B cell (primary cell): Measurements from ENCODE around the gene PPCDC. TPM values are rescaled to one million over a fixed set of nuclear protein-coding genes. Genes with fewer than 3 reads are reported as not detected.

Experiments used
- ATAC-seq: fragments of 200-7000 bp; cut with Tn5 transposase; one replicate; pipeline ENCODE4 v1.10.0; 2021; ENCODE audit warnings: low read depth, mild to moderate bottlenecking, moderate number of reproducible peaks, moderate library complexity
- CTCF ChIA-PET: fragments of 350-600 bp; sonication (Branson Sonifier 250); formaldehyde crosslinking; loops from one replicate; lab custom pipeline; 2021; ENCODE audit warnings: antibody characterized with exemption, inconsistent platforms; lab: Charles Lee
- POLR2A ChIA-PET: fragments of 350-600 bp; sonication (Branson Sonifier 250); formaldehyde crosslinking; loops from one replicate; lab custom pipeline; 2021; ENCODE audit warnings: antibody characterized with exemption; lab: Charles Lee
- DNase-seq: peaks from one replicate; pipeline ENCODE4 v3.0.0; 2013
- H2AFZ ChIP-seq: 2 replicates; pipeline ENCODE4 v1.6.1; 2012; ENCODE audit warnings: mild to moderate bottlenecking, low read depth, low read length; ENCODE audit not compliant: insufficient read depth, poor library complexity, severe bottlenecking
- H3K27ac ChIP-seq, 2 donors: 1 replicate in 1 of 2; 2 replicates in 1 of 2; pipeline ENCODE4 v1.5.1; 2012 to 2013; ENCODE audit warnings: low read length in 2 of 2, mild to moderate bottlenecking in 2 of 2, moderate library complexity in 1 of 2
- H3K27me3 ChIP-seq, 4 experiments: fragments of 200-600 bp in 1 of 4; sonication (generic) in 1 of 4; replicated peaks in 1 of 4; 1 replicate in 2 of 4; 2 replicates in 2 of 4; pipeline versions ENCODE4 v1.6.1 to v1.7.0; 2013 to 2016; ENCODE audit warnings: low read length in 3 of 4, mild to moderate bottlenecking in 2 of 4, mixed read lengths in 1 of 4, moderate library complexity in 1 of 4; ENCODE audit not compliant: insufficient read depth in 4 of 4, control insufficient read depth in 3 of 4; ENCODE audit errors: control extremely low read depth in 1 of 4
- H3K36me3 ChIP-seq, 2 experiments: replicated peaks in 1 of 2; 1 replicate in 1 of 2; 2 replicates in 1 of 2; pipeline versions ENCODE4 v1.6.1 to v1.7.1; 2013; ENCODE audit warnings: low read length in 1 of 2; ENCODE audit not compliant: insufficient read depth in 2 of 2, control insufficient read depth in 1 of 2; ENCODE audit errors: control extremely low read depth in 1 of 2, extremely low read depth in 1 of 2
- H3K4me1 ChIP-seq, 2 donors: fragments of 200-600 bp in 1 of 2; sonication (generic) in 1 of 2; 1 replicate in 1 of 2; 2 replicates in 1 of 2; pipeline versions ENCODE4 v1.5.1 to v1.6.1; 2013 to 2017; ENCODE audit warnings: low read length in 2 of 2; ENCODE audit not compliant: control insufficient read depth in 2 of 2, insufficient read depth in 2 of 2
- H3K4me2 ChIP-seq: replicated peaks from 2 replicates; pipeline ENCODE3; 2012; ENCODE audit warnings: mild to moderate bottlenecking, low read depth, low read length; ENCODE audit not compliant: poor library complexity, severe bottlenecking
- H3K4me3 ChIP-seq, 5 experiments: fragments of 200-600 bp in 1 of 5; sonication (generic) in 1 of 5; 1 replicate in 3 of 5; 2 replicates in 2 of 5; pipeline versions ENCODE4 v1.5.1 to v1.7.0; 2011 to 2016; ENCODE audit warnings: low read length in 4 of 5, mild to moderate bottlenecking in 4 of 5, low read depth in 2 of 5, control low read depth in 1 of 5, moderate library complexity in 1 of 5; ENCODE audit not compliant: insufficient read depth in 1 of 5; ENCODE audit errors: control extremely low read depth in 1 of 5, extremely low read depth in 1 of 5
- H3K79me2 ChIP-seq: fragments of 200-600 bp; sonication (generic); one replicate; pipeline ENCODE4 v1.6.0; 2016; ENCODE audit warnings: low read length; ENCODE audit not compliant: control insufficient read depth, insufficient read depth
- H3K9ac ChIP-seq: fragments of 200-600 bp; sonication (generic); 2 replicates; pipeline ENCODE4 v1.6.1; 2017; ENCODE audit warnings: mild to moderate bottlenecking, low read length, moderate library complexity
- H3K9me3 ChIP-seq, 3 donors: one replicate each; pipeline versions ENCODE4 v1.6.1 to v1.7.1; 2013; ENCODE audit warnings: low read length in 2 of 3; ENCODE audit not compliant: control insufficient read depth in 2 of 3, insufficient read depth in 1 of 3; ENCODE audit errors: control extremely low read depth in 1 of 3
- H4K20me1 ChIP-seq: 2 replicates; pipeline ENCODE4 v1.6.0; 2012; ENCODE audit warnings: mild to moderate bottlenecking, low read length; ENCODE audit not compliant: insufficient read depth, control insufficient read depth, poor library complexity, severe bottlenecking
- H3K27ac Mint-ChIP-seq: one replicate; pipeline ENCODE4 v1.8.0; 2021; ENCODE audit warnings: mixed read lengths
- H3K27me3 Mint-ChIP-seq: one replicate; pipeline ENCODE4 v1.8.0; 2021; ENCODE audit warnings: mixed read lengths
- H3K4me1 Mint-ChIP-seq: one replicate; pipeline ENCODE4 v1.8.0; 2021; ENCODE audit warnings: mixed read lengths
- H3K4me3 Mint-ChIP-seq: one replicate; pipeline ENCODE4 v1.8.0; 2021; ENCODE audit warnings: mixed read lengths
- H3K9me3 Mint-ChIP-seq: one replicate; pipeline ENCODE4 v1.8.0; 2022; ENCODE audit warnings: mixed read lengths; ENCODE audit not compliant: insufficient read depth
- EZH2 ChIP-seq: IDR thresholded peaks from 2 replicates; pipeline ENCODE4 v1.6.1; 2012; ENCODE audit warnings: borderline replicate concordance, low read depth, mild to moderate bottlenecking, moderate library complexity, low read length; ENCODE audit not compliant: insufficient read depth, poor library complexity, severe bottlenecking
- WGBS: methylation state at CpG from one replicate; pipeline ENCODE4 v1.1.5; 2013; ENCODE audit warnings: missing lambda C conversion rate; ENCODE audit not compliant: insufficient coverage; 5-methylcytosine and 5-hydroxymethylcytosine counted together
- intact Hi-C: fragments of 100-400 bp; cut with micrococcal nuclease; formaldehyde crosslinking; loops from one replicate; pipeline ENCODE4 v1.10.0; 2022
- polyA plus RNA-seq: library from polyadenylated mRNA; depleted of rRNA; stranded (reverse); fragments of >200 nt; gene quantifications from 2 replicates; pipeline ENCODE4 v1.2.3, GENCODE V29; 2012
- total RNA-seq, 2 donors: library from RNA; stranded (reverse); fragments of 120-200 nt in 1 of 2; gene quantifications; 1 replicate in 1 of 2; 2 replicates in 1 of 2; pipeline versions ENCODE4 v1.2.3 to v1.2.4, GENCODE V29; 2013 to 2022
- TF ChIP-seq, protein P1 (sequence below): fragments of 200-600 bp; IDR thresholded peaks from one replicate; pipeline ENCODE4 v1.8.0; 2022; ENCODE audit warnings: antibody characterized with exemption, mild to moderate bottlenecking

Gene PPCDC
- total and polyA plus RNA-seq, 2 donors (not counting 1 experiment from before 2014, with no cell fraction given), result 15.1 to 19.7 TPM

DNA sequence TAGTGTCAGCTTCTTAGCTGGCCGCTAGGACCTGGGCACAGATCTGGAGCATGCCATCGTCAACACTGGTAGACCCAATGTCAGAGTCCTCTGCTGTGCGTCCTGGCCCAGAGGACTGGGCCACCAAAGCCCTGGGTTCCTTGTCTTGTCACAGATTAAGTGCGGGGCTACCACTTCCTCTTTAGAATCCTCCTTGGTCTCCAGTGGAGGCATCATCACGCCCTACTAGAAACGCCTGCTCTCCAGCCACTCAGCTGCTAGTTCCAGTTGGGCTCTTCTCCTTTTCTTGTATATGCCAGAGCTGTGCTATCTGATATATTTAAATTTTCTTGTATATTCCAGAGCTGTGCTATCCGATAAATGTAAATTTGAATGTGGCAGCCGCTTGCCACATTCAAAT is 11.2 kb downstream of the PPCDC start:
- H3K27me3 Mint-ChIP-seq, result no peaks in the 10 kb centered on the region
- Histone ChIP-seq H3K4me2 (no peak overlapping the region), H3K27ac (no peak overlapping the region), H3K4me1 (peaks cover 9 to 16% of the 10 kb centered on the region in 2 donors), H3K27me3 (peaks cover 0 to 3% (median 0%) of the 10 kb centered on the region in 4 experiments), H3K79me2 (peaks cover 6% of the 10 kb centered on the region), H3K4me3 (no peak overlapping the region), H3K9ac (no peak overlapping the region), H2AFZ (no peak overlapping the region), H3K9me3 (no peaks in the 10 kb centered on the region), H4K20me1 (peaks cover 10% of the 10 kb centered on the region), H3K36me3 (peaks cover 0 to 2% of the 10 kb centered on the region in 2 experiments)
- H3K4me3 Mint-ChIP-seq, result no peak overlapping the region
- ChIA-PET CTCF (interaction anchor here (1.0 to 12.1 kb wide), 5 partner anchors 8 to 263 kb away, joined by 3 to 251 read pairs (median 4); no protein-coding TSS in a partner anchor), POLR2A (no interaction called here)
- DNase-seq, result no peak
- intact Hi-C loops, result no loop called here
- TF ChIP-seq, protein P1, sequence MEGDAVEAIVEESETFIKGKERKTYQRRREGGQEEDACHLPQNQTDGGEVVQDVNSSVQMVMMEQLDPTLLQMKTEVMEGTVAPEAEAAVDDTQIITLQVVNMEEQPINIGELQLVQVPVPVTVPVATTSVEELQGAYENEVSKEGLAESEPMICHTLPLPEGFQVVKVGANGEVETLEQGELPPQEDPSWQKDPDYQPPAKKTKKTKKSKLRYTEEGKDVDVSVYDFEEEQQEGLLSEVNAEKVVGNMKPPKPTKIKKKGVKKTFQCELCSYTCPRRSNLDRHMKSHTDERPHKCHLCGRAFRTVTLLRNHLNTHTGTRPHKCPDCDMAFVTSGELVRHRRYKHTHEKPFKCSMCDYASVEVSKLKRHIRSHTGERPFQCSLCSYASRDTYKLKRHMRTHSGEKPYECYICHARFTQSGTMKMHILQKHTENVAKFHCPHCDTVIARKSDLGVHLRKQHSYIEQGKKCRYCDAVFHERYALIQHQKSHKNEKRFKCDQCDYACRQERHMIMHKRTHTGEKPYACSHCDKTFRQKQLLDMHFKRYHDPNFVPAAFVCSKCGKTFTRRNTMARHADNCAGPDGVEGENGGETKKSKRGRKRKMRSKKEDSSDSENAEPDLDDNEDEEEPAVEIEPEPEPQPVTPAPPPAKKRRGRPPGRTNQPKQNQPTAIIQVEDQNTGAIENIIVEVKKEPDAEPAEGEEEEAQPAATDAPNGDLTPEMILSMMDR, result no peak
- TF ChIP-seq EZH2, result no peak
- H3K9me3 Mint-ChIP-seq, result no peaks in the 10 kb centered on the region
- 89% methylated on average over 4 of the region's 8 CpGs for WGBS
- ATAC-seq, result no peak
- peaks cover 12% of the 10 kb centered on the region for H3K4me1 Mint-ChIP-seq
- no peak overlapping the region for H3K27ac Mint-ChIP-seq

DNA sequence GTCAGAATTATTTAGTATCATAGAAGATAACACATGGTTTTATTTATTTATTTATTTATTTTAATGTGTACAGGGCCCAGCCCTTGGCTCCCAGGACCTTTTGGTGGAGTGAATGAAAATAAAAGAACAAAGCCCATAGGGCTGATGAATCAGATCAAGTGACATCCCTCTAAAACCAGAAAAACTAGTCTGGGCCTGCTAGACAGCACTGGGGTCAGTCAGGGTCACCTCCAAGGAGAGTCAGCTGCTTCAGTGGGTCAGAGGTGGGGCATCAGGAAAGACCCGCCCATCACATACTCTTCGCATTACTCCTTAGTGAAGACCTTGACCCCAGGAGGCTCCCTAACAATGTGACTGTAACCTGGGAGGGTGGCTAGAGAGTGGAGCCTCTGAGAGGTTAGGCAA is 12.8 kb downstream of the PPCDC start:
- H3K27me3 Mint-ChIP-seq, result no peaks in the 10 kb centered on the region
- H3K4me2 ChIP-seq, result no peak overlapping the region
- peaks cover 12% of the 10 kb centered on the region for H3K4me1 Mint-ChIP-seq
- no peak overlapping the region for H3K4me3 ChIP-seq
- POLR2A ChIA-PET, result no interaction called here
- no peak for ATAC-seq
- no CpG with 5 or more reads among the region's 2 CpGs for WGBS
- no peaks in the 10 kb centered on the region for H4K20me1 ChIP-seq
- no peak overlapping the region for H3K9ac ChIP-seq
- intact Hi-C loops, result no loop called here
- H3K27me3 ChIP-seq, result peaks cover 0 to 2% (median 0%) of the 10 kb centered on the region in 4 experiments
- no peak overlapping the region for H3K27ac ChIP-seq
- H3K79me2 ChIP-seq, result peaks cover 6% of the 10 kb centered on the region
- H3K9me3 ChIP-seq, result no peaks in the 10 kb centered on the region
- no peak for DNase-seq
- CTCF ChIA-PET, result interaction anchor here (2.6 to 12.1 kb wide), 3 partner anchors 8 to 171 kb away, joined by 14 to 251 read pairs (median 19); partner anchors contain the start of gene C15orf39
- no peak overlapping the region for H2AFZ ChIP-seq
- H3K36me3 ChIP-seq, result no peaks in the 10 kb centered on the region
- no peaks in the 10 kb centered on the region for H3K9me3 Mint-ChIP-seq
- no peak overlapping the region for H3K4me3 Mint-ChIP-seq
- H3K4me1 ChIP-seq, result peaks cover 7 to 13% of the 10 kb centered on the region in 2 donors
- TF ChIP-seq EZH2, result no peak
- TF ChIP-seq, protein P1, result no peak
- H3K27ac Mint-ChIP-seq, result no peak overlapping the region
